ENCODE measurements around the gene NTRK3. TPM values are rescaled to one million over a fixed set of nuclear protein-coding genes. Genes with fewer than 3 reads are reported as not detected.

Gene NTRK3
- total RNA-seq, 2 experiments from 2014 or later: not detected

DNA sequence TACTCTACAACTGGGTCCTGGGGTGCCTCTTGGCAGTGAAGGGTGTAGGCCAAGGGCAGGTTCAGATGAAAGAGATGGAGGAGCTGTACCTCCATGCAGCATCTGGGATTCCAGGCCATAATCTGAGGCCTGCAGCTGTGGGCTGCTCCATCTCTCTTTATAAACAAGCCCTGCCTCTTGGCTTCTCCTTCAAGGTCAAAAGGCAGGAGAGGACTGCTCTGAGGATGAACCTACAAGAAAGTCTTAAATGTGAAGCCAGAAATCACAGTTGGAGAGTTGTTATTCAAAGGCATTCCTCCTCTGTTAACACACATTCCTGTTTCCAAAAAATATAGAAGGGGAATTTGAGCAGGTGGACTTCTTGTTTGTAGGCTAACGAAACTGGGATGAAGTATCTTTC is 355.5 kb downstream of the NTRK3 start:
- Mint-ChIP-seq H3K9me3 (no peaks in the 10 kb centered on the region), H3K36me3 (ENCODE audit: low read depth) (no peaks in the 10 kb centered on the region), H3K4me3 (no peak overlapping the region), H3K4me1 (ENCODE audit: low read depth) (no peaks in the 10 kb centered on the region), H3K27ac (no peak overlapping the region), H3K27me3 (no peaks in the 10 kb centered on the region)
- POLR2A ChIA-PET: no interaction called here
- TF ChIP-seq, protein P1, sequence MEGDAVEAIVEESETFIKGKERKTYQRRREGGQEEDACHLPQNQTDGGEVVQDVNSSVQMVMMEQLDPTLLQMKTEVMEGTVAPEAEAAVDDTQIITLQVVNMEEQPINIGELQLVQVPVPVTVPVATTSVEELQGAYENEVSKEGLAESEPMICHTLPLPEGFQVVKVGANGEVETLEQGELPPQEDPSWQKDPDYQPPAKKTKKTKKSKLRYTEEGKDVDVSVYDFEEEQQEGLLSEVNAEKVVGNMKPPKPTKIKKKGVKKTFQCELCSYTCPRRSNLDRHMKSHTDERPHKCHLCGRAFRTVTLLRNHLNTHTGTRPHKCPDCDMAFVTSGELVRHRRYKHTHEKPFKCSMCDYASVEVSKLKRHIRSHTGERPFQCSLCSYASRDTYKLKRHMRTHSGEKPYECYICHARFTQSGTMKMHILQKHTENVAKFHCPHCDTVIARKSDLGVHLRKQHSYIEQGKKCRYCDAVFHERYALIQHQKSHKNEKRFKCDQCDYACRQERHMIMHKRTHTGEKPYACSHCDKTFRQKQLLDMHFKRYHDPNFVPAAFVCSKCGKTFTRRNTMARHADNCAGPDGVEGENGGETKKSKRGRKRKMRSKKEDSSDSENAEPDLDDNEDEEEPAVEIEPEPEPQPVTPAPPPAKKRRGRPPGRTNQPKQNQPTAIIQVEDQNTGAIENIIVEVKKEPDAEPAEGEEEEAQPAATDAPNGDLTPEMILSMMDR (IDR thresholded peaks at IDR 0.05): no peak
- intact Hi-C loops (cut with micrococcal nuclease): no loop called here
- CTCF ChIA-PET: no interaction called here
- DNase-seq (no peak), ATAC-seq (no peak)

DNA sequence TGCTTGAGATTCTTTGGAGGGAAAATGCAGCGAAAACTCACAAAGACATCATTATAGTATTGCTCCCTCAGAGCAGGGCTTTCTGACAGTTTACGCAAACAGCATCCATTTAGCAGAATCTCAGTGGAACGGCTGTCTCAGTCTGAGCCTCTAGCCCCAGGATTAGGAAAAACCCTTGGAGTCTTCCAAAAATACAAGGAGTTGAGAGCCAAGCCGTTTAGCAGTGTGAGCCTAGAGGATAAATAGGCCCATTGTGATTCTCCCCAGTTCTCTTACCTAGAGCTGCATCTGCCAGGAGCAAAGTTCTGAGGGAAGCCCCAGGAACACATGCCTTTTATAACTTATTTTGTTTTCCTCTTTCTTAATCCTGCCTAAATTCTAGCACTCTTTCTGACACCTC is 359.6 kb downstream of the NTRK3 start:
- Mint-ChIP-seq H3K27ac (no peak overlapping the region), H3K4me1 (ENCODE audit: low read depth) (no peaks in the 10 kb centered on the region), H3K9me3 (no peaks in the 10 kb centered on the region), H3K27me3 (no peaks in the 10 kb centered on the region), H3K36me3 (ENCODE audit: low read depth) (no peaks in the 10 kb centered on the region), H3K4me3 (no peak overlapping the region)
- ATAC-seq (no peak), DNase-seq (no peak)
- intact Hi-C loops (cut with micrococcal nuclease): no loop called here
- ChIA-PET POLR2A (no interaction called here), CTCF (no interaction called here)
- TF ChIP-seq, protein P1 (IDR thresholded peaks at IDR 0.05): no peak

DNA sequence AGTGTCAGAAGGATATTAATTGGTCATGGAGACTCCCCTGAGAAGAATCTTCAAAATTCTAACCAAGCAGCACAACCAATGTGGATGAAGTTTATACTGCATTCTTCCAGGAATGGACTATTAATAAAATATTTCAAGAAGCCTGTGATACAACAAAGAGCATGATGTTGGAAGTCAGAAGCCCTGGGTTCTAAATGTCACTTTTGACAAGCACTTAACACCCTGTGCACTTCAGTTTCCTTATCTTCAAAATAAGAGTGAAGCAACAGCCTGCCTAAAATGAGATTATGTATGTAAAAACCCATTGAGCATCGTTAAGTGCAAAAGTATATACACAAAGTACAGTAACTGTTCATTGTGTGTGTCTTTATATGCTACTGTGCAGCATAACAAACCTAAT is 369.4 kb downstream of the NTRK3 start:
- Mint-ChIP-seq H3K27ac (no peak overlapping the region), H3K36me3 (ENCODE audit: low read depth) (no peaks in the 10 kb centered on the region), H3K9me3 (no peaks in the 10 kb centered on the region), H3K4me3 (no peak overlapping the region), H3K4me1 (ENCODE audit: low read depth) (no peaks in the 10 kb centered on the region), H3K27me3 (no peaks in the 10 kb centered on the region)
- intact Hi-C loops (cut with micrococcal nuclease): no loop called here
- CTCF ChIA-PET: no interaction called here
- POLR2A ChIA-PET: no interaction called here
- DNase-seq (no peak), ATAC-seq (no peak)
- TF ChIP-seq, protein P1 (IDR thresholded peaks at IDR 0.05): no peak

- H3K9me3 Mint-ChIP-seq: no peaks in the 10 kb centered on the region
- ATAC-seq: no peak
- H3K27ac Mint-ChIP-seq: no peak overlapping the region
- intact Hi-C loops (cut with micrococcal nuclease): no loop called here
- peaks cover 2% of the 10 kb centered on the region for H3K27me3 Mint-ChIP-seq
- H3K4me3 Mint-ChIP-seq: no peak overlapping the region
- ChIA-PET POLR2A (no interaction called here), CTCF (no interaction called here)
- H3K36me3 Mint-ChIP-seq (ENCODE audit: low read depth): no peaks in the 10 kb centered on the region
- no peak for DNase-seq
- H3K4me1 Mint-ChIP-seq (ENCODE audit: low read depth): no peaks in the 10 kb centered on the region
- TF ChIP-seq, protein P1 (IDR thresholded peaks at IDR 0.05): no peak
Observed at GRCh38 chr15:87881026-87881425, 375.5 kb downstream of the NTRK3 start.

DNA sequence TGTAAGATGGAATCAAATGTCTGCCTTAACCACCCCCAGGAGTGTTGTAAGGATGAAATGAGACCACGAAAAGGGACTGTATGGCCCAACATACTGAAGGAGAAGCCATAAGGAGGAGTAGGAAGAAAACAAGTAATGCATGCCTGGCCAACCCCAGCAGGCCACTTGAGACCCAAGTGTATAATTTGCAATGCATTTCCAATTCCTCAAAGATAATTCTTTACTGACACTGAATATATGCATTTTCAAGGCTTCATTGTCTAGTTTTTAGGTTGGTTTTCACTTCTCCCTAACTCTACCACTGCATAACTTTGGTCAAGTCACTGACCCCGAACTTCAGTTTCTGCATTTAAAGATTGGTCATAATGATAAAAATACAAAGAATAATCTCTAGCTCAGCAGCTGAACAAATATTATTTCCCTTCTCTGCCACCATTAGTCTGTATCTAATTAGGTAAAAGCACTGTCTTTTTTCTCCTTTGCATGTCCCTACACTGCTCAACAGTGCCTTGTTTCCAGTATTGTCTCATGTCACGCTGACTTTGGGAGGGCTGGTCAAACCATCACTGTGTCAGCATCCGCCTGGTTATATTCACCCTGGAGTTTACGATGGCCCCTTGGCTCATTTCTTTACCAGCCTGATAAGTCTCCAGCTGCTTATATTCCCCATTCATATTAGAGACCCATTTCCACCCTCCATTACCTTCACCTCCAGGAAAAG is 378.6 kb downstream of the NTRK3 start:
- TF ChIP-seq, protein P1 (IDR thresholded peaks at IDR 0.05): no peak
- Mint-ChIP-seq H3K4me1 (ENCODE audit: low read depth) (no peaks in the 10 kb centered on the region), H3K27ac (no peak overlapping the region), H3K9me3 (no peaks in the 10 kb centered on the region), H3K36me3 (ENCODE audit: low read depth) (no peaks in the 10 kb centered on the region), H3K27me3 (peaks cover 2% of the 10 kb centered on the region), H3K4me3 (no peak overlapping the region)
- intact Hi-C loops (cut with micrococcal nuclease): no loop called here
- no peak for DNase-seq
- ChIA-PET CTCF (no interaction called here), POLR2A (no interaction called here)
- ATAC-seq: no peak
